SH-SY5Y (cell line): Measurements from ENCODE around the gene MIR17HG.
A peak's percentile ranks its signal among the peaks of the same experiment; 100 is the strongest.

Experiments used
- GATA2 ChIP-seq: IDR thresholded peaks from 2 replicates; pipeline ENCODE4 v1.6.1; 2011; ENCODE audit warnings: mild to moderate bottlenecking, low read depth, low read length
- GATA3 ChIP-seq: IDR thresholded peaks from 2 replicates; pipeline ENCODE4 v1.6.1; 2011; ENCODE audit warnings: low read depth, mild to moderate bottlenecking, low read length, moderate library complexity

MIR17HG gene

GRCh38 chr13:91328726-91329125 is 18.8 kb upstream of the MIR17HG start:
- TF ChIP-seq GATA3 (no peak), GATA2 (no peak)

- no peak for TF ChIP-seq GATA3
- TF ChIP-seq GATA2 = no peak
These were observed 17.8 kb upstream of the MIR17HG start for GRCh38 chr13:91329733-91330132.

GRCh38 chr13:91331047-91331915 is 16.2 kb upstream of the MIR17HG start:
- TF ChIP-seq GATA2 (no peak), GATA3 (no peak)

GRCh38 chr13:91346062-91346461 is 1.4 kb upstream of the MIR17HG start:
- TF ChIP-seq GATA3 = no peak
- TF ChIP-seq GATA2 = no peak

GRCh38 chr13:91346850-91347201 is 661 bp upstream of the MIR17HG start:
- TF ChIP-seq GATA3 = no peak
- no peak for TF ChIP-seq GATA2

GRCh38 chr13:91347996-91348905 is 764 bp downstream of the MIR17HG start:
- TF ChIP-seq GATA3 (no peak), GATA2 (no peak)

GRCh38 chr13:91348906-91349435 is 1.5 kb downstream of the MIR17HG start:
- TF ChIP-seq GATA3 (no peak), GATA2 (peak; percentile 41; the same call in 1 of the 2 replicates)

GRCh38 chr13:91349992-91350911 is 2.8 kb downstream of the MIR17HG start:
- TF ChIP-seq GATA2 (no peak), GATA3 (no peak)

- TF ChIP-seq GATA3 (no peak), GATA2 (no peak)
These were observed 3.6 kb downstream of the MIR17HG start for GRCh38 chr13:91351123-91351522.

GRCh38 chr13:91351980-91352379 is 4.5 kb downstream of the MIR17HG start:
- no peak for TF ChIP-seq GATA3
- no peak for TF ChIP-seq GATA2

GRCh38 chr13:91353494-91353893 is 6.0 kb downstream of the MIR17HG start:
- TF ChIP-seq GATA2 = no peak
- no peak for TF ChIP-seq GATA3

GRCh38 chr13:91355099-91355825 is 7.8 kb downstream of the MIR17HG start:
- TF ChIP-seq GATA3 = no peak
- TF ChIP-seq GATA2 = no peak

GRCh38 chr13:91355826-91356710 is 8.6 kb downstream of the MIR17HG start:
- TF ChIP-seq GATA3 (no peak), GATA2 (no peak)
